IMR-90 (cell line): ENCODE measurements around the gene RABIF. TPM values are rescaled to one million over a fixed set of nuclear protein-coding genes. Genes with fewer than 3 reads are reported as not detected.

Source experiments
- ATAC-seq: fragments of 200-7000 bp; cut with Tn5 transposase; 2 replicates; pipeline ENCODE4 v1.9.1; 2020; ENCODE audit warnings: low read depth, mild to moderate bottlenecking, moderate library complexity
- BruUV-seq: library from RNA; stranded (reverse); fragments of 400-500 nt; replicated peaks from 2 replicates; lab custom pipeline; 2021; lab: Mats Ljungman, UMichigan
- CTCF ChIA-PET: fragments of 300-600 bp; formaldehyde crosslinking; extraction: SDS; loops from one replicate; lab custom pipeline; 2021; ENCODE audit warnings: antibody characterized with exemption; lab: Yijun Ruan, JAX
- POLR2A ChIA-PET: fragments of 300-600 bp; sonication (Branson Sonifier 250); formaldehyde crosslinking; loops from one replicate; lab custom pipeline; 2022; ENCODE audit warnings: antibody characterized with exemption; ENCODE audit not compliant: unreplicated experiment; lab: Charles Lee
- DNase-seq: peaks from one replicate; pipeline ENCODE4 v3.0.0; 2013
- H2AFZ ChIP-seq: replicated peaks from 2 replicates; pipeline ENCODE3; 2013; ENCODE audit warnings: low read length, mild to moderate bottlenecking; ENCODE audit not compliant: poor library complexity
- H2AK5ac ChIP-seq: 2 replicates; pipeline ENCODE4 v1.6.1; 2013; ENCODE audit warnings: low read depth, low read length, inconsistent platforms
- H2AK9ac ChIP-seq: replicated peaks from 2 replicates; pipeline ENCODE3; 2013; ENCODE audit warnings: mild to moderate bottlenecking, low read depth, low read length, moderate library complexity; ENCODE audit not compliant: poor library complexity
- H2BK120ac ChIP-seq: 2 replicates; pipeline ENCODE4 v1.6.1; 2013; ENCODE audit warnings: low read depth, low read length, inconsistent platforms
- H2BK15ac ChIP-seq: 3 replicates; pipeline ENCODE4 v1.6.1; 2013; ENCODE audit warnings: low read depth, low read length, inconsistent platforms
- H2BK20ac ChIP-seq: 2 replicates; pipeline ENCODE4 v1.6.1; 2013; ENCODE audit warnings: low read depth, mild to moderate bottlenecking, inconsistent platforms, low read length, moderate library complexity
- H2BK5ac ChIP-seq: 2 replicates; pipeline ENCODE4 v1.6.1; 2013; ENCODE audit warnings: mild to moderate bottlenecking, low read depth, low read length, inconsistent platforms; ENCODE audit not compliant: poor library complexity, severe bottlenecking
- H3K14ac ChIP-seq: replicated peaks from 2 replicates; pipeline ENCODE4 v1.6.1; 2013; ENCODE audit warnings: low read depth, low read length, inconsistent platforms
- H3K18ac ChIP-seq: 2 replicates; pipeline ENCODE4 v1.6.1; 2013; ENCODE audit warnings: low read depth, low read length, control low read depth
- H3K23ac ChIP-seq: 2 replicates; pipeline ENCODE4 v1.6.1; 2013; ENCODE audit warnings: low read depth, low read length, inconsistent platforms
- H3K27ac ChIP-seq: 2 replicates; pipeline ENCODE4 v1.5.1; 2013; ENCODE audit warnings: mild to moderate bottlenecking, control low read depth, low read length; ENCODE audit not compliant: insufficient read depth
- H3K27me3 ChIP-seq: 2 replicates; pipeline ENCODE4 v1.6.1; 2013; ENCODE audit warnings: low read length; ENCODE audit not compliant: control insufficient read depth, insufficient read depth
- H3K36me3 ChIP-seq: 2 replicates; pipeline ENCODE4 v1.6.1; 2013; ENCODE audit warnings: low read length, mixed read lengths; ENCODE audit not compliant: control insufficient read depth, insufficient read depth
- H3K4ac ChIP-seq: 2 replicates; pipeline ENCODE4 v1.6.1; 2013; ENCODE audit warnings: low read depth, low read length, inconsistent platforms
- H3K4me1 ChIP-seq: 2 replicates; pipeline ENCODE4 v1.6.1; 2013; ENCODE audit warnings: low read length, mixed read lengths; ENCODE audit not compliant: control insufficient read depth, insufficient read depth
- H3K4me2 ChIP-seq: 2 replicates; pipeline ENCODE4 v1.6.1; 2013; ENCODE audit warnings: low read depth, mild to moderate bottlenecking, control low read depth, low read length, moderate library complexity
- H3K4me3 ChIP-seq: 2 replicates; pipeline ENCODE4 v1.5.1; 2013; ENCODE audit warnings: low read depth, mild to moderate bottlenecking, control low read depth, low read length, moderate library complexity; ENCODE audit not compliant: insufficient read depth
- H3K56ac ChIP-seq: 2 replicates; pipeline ENCODE4 v1.6.1; 2013; ENCODE audit warnings: low read length, inconsistent platforms; ENCODE audit not compliant: insufficient read depth; ENCODE audit errors: extremely low read depth
- H3K79me1 ChIP-seq, 2 experiments: 2 replicates each; pipeline ENCODE4 v1.6.1; 2013; ENCODE audit warnings: low read length in 2 of 2, inconsistent platforms in 1 of 2, low read depth in 1 of 2
- H3K9ac ChIP-seq: 2 replicates; pipeline ENCODE4 v1.6.1; 2013; ENCODE audit warnings: low read depth, low read length, control low read depth
- H3K9me1 ChIP-seq: 2 replicates; pipeline ENCODE4 v1.6.1; 2013; ENCODE audit warnings: low read length, inconsistent platforms; ENCODE audit not compliant: insufficient read depth
- H3K9me3 ChIP-seq: 2 replicates; pipeline ENCODE4 v1.6.1; 2013; ENCODE audit warnings: low read length; ENCODE audit not compliant: control insufficient read depth, insufficient read depth
- H4K20me1 ChIP-seq: 2 replicates; pipeline ENCODE4 v1.6.1; 2013; ENCODE audit warnings: low read length, inconsistent platforms; ENCODE audit not compliant: insufficient read depth
- H4K5ac ChIP-seq: 2 replicates; pipeline ENCODE4 v1.6.1; 2013; ENCODE audit warnings: mild to moderate bottlenecking, low read depth, low read length, control low read depth
- H4K8ac ChIP-seq, 2 experiments: 2 replicates each; pipeline ENCODE4 v1.6.1; 2013; ENCODE audit warnings: low read depth in 2 of 2, low read length in 2 of 2, control low read depth in 1 of 2, inconsistent platforms in 1 of 2
- H4K91ac ChIP-seq: 2 replicates; pipeline ENCODE4 v1.6.1; 2013; ENCODE audit warnings: low read depth, low read length, inconsistent platforms; ENCODE audit not compliant: insufficient read depth
- BHLHE40 ChIP-seq: fragments of 150-350 bp; IDR thresholded peaks from 2 replicates; pipeline ENCODE4 v1.6.1; 2016; ENCODE audit warnings: mild to moderate bottlenecking, low read depth, low read length
- CEBPB ChIP-seq: IDR thresholded peaks from 2 replicates; pipeline ENCODE4 v1.6.1; 2012; ENCODE audit warnings: low read depth, low read length, improper control_type of control experiment
- CHD1 ChIP-seq: IDR thresholded peaks from 2 replicates; pipeline ENCODE4 v1.6.1; 2012; ENCODE audit warnings: low read depth, low read length, improper control_type of control experiment
- CTCF ChIP-seq: conservative IDR thresholded peaks from 2 replicates; pipeline ENCODE4 v1.5.1; 2012; ENCODE audit warnings: mild to moderate bottlenecking, low read depth, low read length, improper control_type of control experiment
- ELK1 ChIP-seq: fragments of 150-350 bp; IDR thresholded peaks from 2 replicates; pipeline ENCODE4 v1.6.1; 2016; ENCODE audit warnings: low read depth, mild to moderate bottlenecking, low read length, moderate library complexity, borderline replicate concordance
- FOS ChIP-seq: fragments of 150-350 bp; IDR thresholded peaks from 2 replicates; pipeline ENCODE4 v1.6.1; 2016; ENCODE audit warnings: low read depth, low read length
- MAFK ChIP-seq: IDR thresholded peaks from 2 replicates; pipeline ENCODE4 v1.6.1; 2012; ENCODE audit warnings: low read depth, low read length, improper control_type of control experiment
- MAZ ChIP-seq: IDR thresholded peaks from 2 replicates; pipeline ENCODE4 v1.6.1; 2012; ENCODE audit warnings: low read depth, mild to moderate bottlenecking, low read length, improper control_type of control experiment, moderate library complexity, borderline replicate concordance
- MXI1 ChIP-seq: IDR thresholded peaks from 2 replicates; pipeline ENCODE4 v1.6.1; 2012; ENCODE audit warnings: low read depth, mild to moderate bottlenecking, low read length, moderate library complexity, borderline replicate concordance
- NFE2L2 ChIP-seq: fragments of 150-350 bp; IDR thresholded peaks from 2 replicates; pipeline ENCODE4 v1.6.1; 2016; ENCODE audit warnings: low read depth, mild to moderate bottlenecking, low read length
- POLR2A ChIP-seq: IDR thresholded peaks from 2 replicates; pipeline ENCODE4 v1.6.1; 2012; ENCODE audit warnings: mild to moderate bottlenecking, low read depth, low read length
- RAD21 ChIP-seq: IDR thresholded peaks from 2 replicates; pipeline ENCODE4 v1.6.1; 2012; ENCODE audit warnings: low read length, improper control_type of control experiment
- RFX5 ChIP-seq: IDR thresholded peaks from 2 replicates; pipeline ENCODE4 v1.8.0; 2012; ENCODE audit warnings: low read depth, mild to moderate bottlenecking, low read length, moderate library complexity
- SMC3 ChIP-seq: fragments of 150-350 bp; IDR thresholded peaks from 2 replicates; pipeline ENCODE4 v1.6.1; 2016; ENCODE audit warnings: low read depth, mild to moderate bottlenecking, antibody characterized with exemption, low read length, moderate library complexity
- USF2 ChIP-seq: fragments of 150-350 bp; IDR thresholded peaks from 2 replicates; pipeline ENCODE4 v1.6.1; 2017; ENCODE audit warnings: mild to moderate bottlenecking, antibody characterized with exemption, low read length, low read depth
- WGBS, 2 experiments: methylation state at CpG; one replicate each; pipeline versions ENCODE4 v1.1.5 to v1.1.7; 2013; ENCODE audit warnings: missing lambda C conversion rate in 2 of 2; ENCODE audit not compliant: insufficient read length in 1 of 2; ENCODE audit errors: extremely low coverage in 2 of 2; 5-methylcytosine and 5-hydroxymethylcytosine counted together
- dilution Hi-C: fragments of 300-500 bp; cut with HindIII; formaldehyde crosslinking; loops from one replicate; pipeline ENCODE4 v1.14.3; 2018; ENCODE audit warnings: low sequenced_read_pairs; ENCODE audit not compliant: unreplicated experiment
- in situ Hi-C: fragments of 300-500 bp; cut with MboI; formaldehyde crosslinking; loops from 3 replicates; pipeline ENCODE4 v1.14.3; 2019; ENCODE audit warnings: low sequenced_read_pairs, inconsistent platforms, mixed read lengths
- intact Hi-C: fragments of 100-400 bp; cut with micrococcal nuclease; formaldehyde crosslinking; loops from 2 replicates; pipeline ENCODE4 v1.10.0; 2022
- polyA plus RNA-seq, 3 experiments: library from polyadenylated mRNA; depleted of rRNA; stranded (reverse); fragments of >200 nt; gene quantifications; 2 replicates each; pipeline ENCODE4 v1.2.3, GENCODE V29; 2012; ENCODE audit warnings: low replicate concordance in 1 of 3
- total RNA-seq: library from RNA; depleted of rRNA; stranded (reverse); fragments of >200 nt; gene quantifications from 2 replicates; pipeline ENCODE4 v1.2.3, GENCODE V29; 2012

Gene RABIF
- total and polyA plus RNA-seq, 2 of the 4 experiments (the other 2 are of a cell fraction) = 4.8 to 7.9 TPM

- Histone ChIP-seq H2BK5ac (no peak overlapping the region), H3K23ac (no peak overlapping the region), H2BK120ac (no peak overlapping the region), H3K27ac (no peak overlapping the region), H2AFZ (no peak overlapping the region), H2AK9ac (no peak overlapping the region), H3K9me3 (no peaks in the 10 kb centered on the region), H3K56ac (no peak overlapping the region), H3K27me3 (peaks cover 16% of the 10 kb centered on the region), H2BK20ac (no peak overlapping the region), H3K9me1 (no peaks in the 10 kb centered on the region), H3K4me2 (no peak overlapping the region), H4K20me1 (no peaks in the 10 kb centered on the region), H3K14ac (no peak overlapping the region), H3K9ac (no peak overlapping the region), H2AK5ac (no peak overlapping the region), H3K36me3 (no peaks in the 10 kb centered on the region), H3K4me3 (no peak overlapping the region), H2BK15ac (no peak overlapping the region), H3K4ac (no peak overlapping the region), H3K4me1 (no peaks in the 10 kb centered on the region), H4K91ac (no peak overlapping the region), H4K5ac (no peak overlapping the region), H4K8ac (no peak overlapping the region), H3K18ac (no peak overlapping the region), H3K79me1 (no peaks in the 10 kb centered on the region)
- WGBS, 2 experiments = no CpG with 5 or more reads among the region's 5 CpGs
- intact Hi-C loops = no loop called here
- no peak for ATAC-seq
- CTCF ChIA-PET = no interaction called here
- in situ Hi-C loops = no loop called here
- DNase-seq = no peak
- dilution Hi-C loops = no loop called here
- POLR2A ChIA-PET = no interaction called here
- TF ChIP-seq POLR2A (no peak), CHD1 (no peak), USF2 (no peak), MAZ (no peak), ELK1 (no peak), MXI1 (no peak), RFX5 (no peak), RAD21 (no peak), BHLHE40 (no peak), SMC3 (no peak), FOS (no peak), NFE2L2 (no peak), CTCF (no peak), CEBPB (no peak), MAFK (no peak)
- BruUV-seq = no TSS peak
Measured at GRCh38 chr1:202844259-202844658, 44.7 kb downstream of the RABIF start.
